ENCODE measurements around the gene PAX7.

Gene PAX7

DNA sequence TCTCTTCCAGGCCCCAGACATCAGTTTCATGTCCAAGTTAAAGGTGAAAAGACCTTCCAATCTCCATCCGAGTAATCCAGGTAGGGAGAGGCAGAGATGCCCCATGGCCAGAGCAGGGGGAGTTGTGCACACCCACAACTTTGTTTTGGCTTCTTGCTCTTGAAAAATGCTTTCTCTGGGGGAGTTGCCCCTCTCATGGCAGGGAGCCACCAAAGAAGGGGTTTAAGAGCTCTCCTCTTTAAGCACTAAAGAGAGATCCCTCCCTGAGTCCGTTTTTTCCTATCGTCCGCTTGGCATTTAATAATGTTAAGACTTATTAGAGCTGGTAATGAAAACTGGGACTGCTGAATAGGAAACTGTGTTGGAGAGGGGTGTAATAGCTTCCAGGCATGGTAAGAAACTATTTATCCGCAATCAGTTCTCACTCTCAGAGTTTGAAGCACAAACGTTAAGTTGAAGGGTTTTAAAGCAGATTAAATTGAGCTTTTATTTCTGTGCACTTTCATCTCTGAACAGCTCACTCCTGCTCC is 8.3 kb downstream of the PAX7 start:
- H3K79me2 ChIP-seq (ENCODE audit: low read length) = no peaks in the 10 kb centered on the region
- no peak overlapping the region for H3K4me3 ChIP-seq (ENCODE audit: low read length)
- H3K27me3 ChIP-seq (ENCODE audit: low read depth, low read length) = no peaks in the 10 kb centered on the region
- H4K20me1 ChIP-seq (ENCODE audit: insufficient read depth, low read length) = no peaks in the 10 kb centered on the region
- no peak overlapping the region for H3K4me2 ChIP-seq (ENCODE audit: low read length)
- no peak overlapping the region for H2AFZ ChIP-seq (ENCODE audit: low read depth, low read length)
- H3K36me3 ChIP-seq (replicated peaks; ENCODE audit: low read depth, low read length) = no peaks in the 10 kb centered on the region
- no peaks in the 10 kb centered on the region for H3K4me1 ChIP-seq (ENCODE audit: low read length)
- no peak overlapping the region for H3K27ac ChIP-seq (ENCODE audit: low read length)
- no peak overlapping the region for H3K9ac ChIP-seq (ENCODE audit: low read length)
- no peaks in the 10 kb centered on the region for H3K9me3 ChIP-seq (ENCODE audit: insufficient read depth, low read length)
- no peak for TF ChIP-seq CTCF (IDR thresholded peaks at IDR 0.05; ENCODE audit: low read depth, low read length)
- no peak for TF ChIP-seq EZH2phosphoT487 (IDR thresholded peaks at IDR 0.05; ENCODE audit: low read depth)

DNA sequence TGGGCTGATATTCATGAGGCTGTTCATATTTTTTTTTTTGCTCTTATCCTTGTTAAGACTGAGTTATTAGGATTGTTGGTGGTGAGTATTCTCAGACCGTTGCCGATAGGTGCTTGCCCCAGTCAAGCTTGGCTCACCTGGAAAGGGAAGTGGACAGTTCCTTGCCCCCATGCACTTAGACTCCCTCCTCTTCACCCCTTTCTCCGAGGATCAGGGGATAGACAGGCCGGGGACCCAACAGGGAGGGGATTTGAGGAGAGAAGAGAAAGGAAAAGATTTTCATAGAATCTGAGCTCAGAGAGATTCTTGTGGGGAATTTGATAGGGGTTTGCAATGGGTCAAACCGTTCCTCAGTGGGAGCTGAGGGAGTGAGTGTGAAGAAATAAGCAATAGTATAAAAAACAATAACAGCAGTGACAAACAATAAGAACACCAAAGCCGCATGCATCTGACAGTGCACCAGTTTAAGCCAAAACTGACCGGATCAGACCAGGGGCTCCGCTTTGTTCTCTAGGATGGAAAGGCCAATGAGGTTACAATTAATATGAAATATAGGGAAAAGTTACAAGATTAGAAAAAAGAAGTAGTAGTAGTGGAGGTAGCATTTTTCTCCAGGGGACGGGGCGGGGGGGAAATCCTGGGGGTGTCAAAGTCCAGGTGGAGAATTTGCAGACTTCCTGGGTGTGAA is 8.9 kb downstream of the PAX7 start:
- H3K36me3 ChIP-seq (replicated peaks; ENCODE audit: low read depth, low read length) = no peaks in the 10 kb centered on the region
- H4K20me1 ChIP-seq (ENCODE audit: insufficient read depth, low read length) = no peaks in the 10 kb centered on the region
- H3K4me1 ChIP-seq (ENCODE audit: low read length) = no peaks in the 10 kb centered on the region
- no peaks in the 10 kb centered on the region for H3K9me3 ChIP-seq (ENCODE audit: insufficient read depth, low read length)
- no peaks in the 10 kb centered on the region for H3K27me3 ChIP-seq (ENCODE audit: low read depth, low read length)
- no peak overlapping the region for H3K9ac ChIP-seq (ENCODE audit: low read length)
- H2AFZ ChIP-seq (ENCODE audit: low read depth, low read length) = no peak overlapping the region
- TF ChIP-seq EZH2phosphoT487 (IDR thresholded peaks at IDR 0.05; ENCODE audit: low read depth) = no peak
- no peak for TF ChIP-seq CTCF (IDR thresholded peaks at IDR 0.05; ENCODE audit: low read depth, low read length)
- H3K27ac ChIP-seq (ENCODE audit: low read length) = no peak overlapping the region
- H3K4me3 ChIP-seq (ENCODE audit: low read length) = no peak overlapping the region
- no peaks in the 10 kb centered on the region for H3K79me2 ChIP-seq (ENCODE audit: low read length)
- H3K4me2 ChIP-seq (ENCODE audit: low read length) = no peak overlapping the region

- H3K4me3 ChIP-seq (ENCODE audit: low read length) = no peak overlapping the region
- H3K9ac ChIP-seq (ENCODE audit: low read length) = no peak overlapping the region
- TF ChIP-seq CTCF (IDR thresholded peaks at IDR 0.05; ENCODE audit: low read depth, low read length) = no peak
- no peak for TF ChIP-seq EZH2phosphoT487 (IDR thresholded peaks at IDR 0.05; ENCODE audit: low read depth)
- no peaks in the 10 kb centered on the region for H3K9me3 ChIP-seq (ENCODE audit: insufficient read depth, low read length)
- H3K27ac ChIP-seq (ENCODE audit: low read length) = no peak overlapping the region
- no peaks in the 10 kb centered on the region for H3K4me1 ChIP-seq (ENCODE audit: low read length)
- H3K79me2 ChIP-seq (ENCODE audit: low read length) = no peaks in the 10 kb centered on the region
- H3K4me2 ChIP-seq (ENCODE audit: low read length) = no peak overlapping the region
- no peak overlapping the region for H2AFZ ChIP-seq (ENCODE audit: low read depth, low read length)
- no peaks in the 10 kb centered on the region for H3K36me3 ChIP-seq (replicated peaks; ENCODE audit: low read depth, low read length)
- no peaks in the 10 kb centered on the region for H4K20me1 ChIP-seq (ENCODE audit: insufficient read depth, low read length)
- H3K27me3 ChIP-seq (ENCODE audit: low read depth, low read length) = no peaks in the 10 kb centered on the region
Observed at GRCh38 chr1:18640228-18641004, 9.8 kb downstream of the PAX7 start.
